HG03045 (cell line): ENCODE measurements around the gene NDST3.
"Not testable (repeated sequence)": the region's sequence is repeated elsewhere in the genome, so short reads cannot be mapped to it uniquely, and the experiment has no call there.

Experiments
- ATAC-seq: cut with Tn5 transposase; IDR thresholded peaks from one replicate; pipeline ENCODE4 v1.9.1; 2021; ENCODE audit warnings: mild to moderate bottlenecking, moderate library complexity; ENCODE audit not compliant: unreplicated experiment

The NDST3 gene

GRCh38 chr4:118299619-118300018 is 265.3 kb downstream of the NDST3 start:
- not testable (repeated sequence) for ATAC-seq

GRCh38 chr4:118307643-118308042 is 273.4 kb downstream of the NDST3 start:
- no peak for ATAC-seq
